NCI-H1694 (cell line): Measurements from ENCODE around the gene TOP3A.
"Not testable (repeated sequence)": the region's sequence is repeated elsewhere in the genome, so short reads cannot be mapped to it uniquely, and the experiment has no call there.

Source experiments
- DNase-seq: peaks from one replicate; lab custom pipeline; 2025; lab: John Stamatoyannopoulos, UW

The TOP3A gene

DNA sequence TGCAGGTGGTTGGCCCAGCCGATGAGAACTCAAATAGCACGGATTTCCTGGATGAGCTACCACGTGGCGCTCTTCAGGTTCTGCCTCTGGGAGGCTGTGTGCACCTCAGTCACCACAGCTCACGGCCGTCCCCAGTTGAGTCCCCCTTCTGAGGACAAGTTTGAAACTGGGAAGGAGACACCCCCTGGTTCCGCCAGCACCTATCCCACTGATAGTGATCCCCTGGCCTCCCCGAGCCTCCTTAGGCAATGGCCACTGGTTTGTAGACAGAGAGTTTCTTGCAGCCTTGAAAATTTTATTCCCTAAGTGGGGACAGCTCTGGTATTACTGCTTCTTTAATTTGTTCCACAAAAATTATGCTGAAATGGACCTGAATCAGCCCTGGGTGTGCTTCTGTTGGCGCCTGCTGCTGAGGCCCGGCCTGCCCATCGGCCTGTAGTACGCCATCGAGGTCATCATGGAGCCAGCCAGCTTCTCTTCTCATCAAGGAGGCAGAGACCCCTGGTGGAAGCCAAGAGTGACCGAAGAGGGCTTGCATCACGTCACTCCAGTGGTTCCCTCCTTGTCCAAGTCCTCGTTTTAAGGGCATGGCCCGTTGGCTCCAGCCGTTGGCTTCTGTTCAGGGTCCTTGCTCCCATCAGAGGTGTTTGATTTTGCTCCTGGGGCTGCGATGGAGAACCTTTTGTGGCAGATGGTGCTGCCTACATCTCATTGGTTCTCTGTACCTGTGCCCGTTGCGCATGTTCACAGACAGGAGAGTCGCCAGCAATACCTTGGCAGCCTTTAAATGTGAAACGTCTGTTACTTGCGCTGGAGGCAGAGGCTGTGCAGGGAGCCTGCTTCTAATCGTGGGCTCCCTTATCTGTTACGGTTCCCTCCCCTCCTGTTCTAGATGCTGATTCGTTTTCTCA is 9.6 kb upstream of the TOP3A start:
- no peak for DNase-seq

DNA sequence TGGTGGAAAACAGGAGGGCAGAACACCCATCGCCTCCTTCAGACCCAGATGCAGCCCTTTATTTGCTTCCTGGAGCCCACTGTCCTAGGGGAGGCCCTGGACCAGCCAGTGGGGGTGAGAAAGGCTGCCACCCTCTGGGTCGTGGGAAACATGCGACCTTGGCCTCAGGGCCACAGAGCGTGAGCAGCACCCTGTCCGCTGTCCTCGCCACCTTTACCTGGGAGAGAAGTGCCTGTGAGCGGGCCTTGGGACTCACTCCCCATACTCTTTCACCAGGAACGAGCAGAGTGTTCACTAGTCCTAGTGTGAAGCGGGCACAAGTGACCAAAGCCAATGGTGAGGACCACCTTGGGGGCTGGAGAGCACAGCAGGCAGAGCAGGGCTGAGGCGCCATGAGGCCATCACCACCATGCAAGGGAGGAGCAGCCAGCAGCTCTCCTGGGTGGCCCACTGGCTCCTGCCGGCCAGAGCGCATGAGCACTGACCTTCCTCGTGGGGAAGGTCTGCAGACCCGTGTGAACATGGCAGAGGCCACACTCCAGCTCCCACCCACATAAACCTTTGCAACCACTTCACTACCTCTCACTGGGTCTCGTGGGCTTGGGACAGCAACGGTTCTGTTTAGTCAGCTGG is 8.8 kb upstream of the TOP3A start:
- no peak for DNase-seq

DNA sequence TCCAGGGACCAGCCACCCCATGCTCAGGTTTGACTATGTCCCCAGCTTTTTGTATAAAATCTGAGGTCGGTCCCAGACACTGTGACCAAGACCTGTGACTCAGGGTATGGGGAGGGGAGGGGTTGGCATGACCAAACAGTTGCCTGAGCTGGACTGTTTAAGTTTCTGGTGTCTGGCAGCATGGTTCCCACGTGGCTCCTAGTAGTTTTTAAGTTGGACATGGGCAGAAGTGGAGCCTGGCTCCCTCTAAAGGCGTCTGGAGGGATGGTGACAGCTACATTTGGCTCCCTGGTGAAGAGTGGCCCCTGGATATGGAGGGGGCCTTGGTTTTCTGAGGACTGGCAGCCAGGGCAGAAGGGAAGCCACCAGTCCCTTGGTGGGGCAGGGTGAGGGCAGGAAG is 8.2 kb upstream of the TOP3A start:
- DNase-seq = no peak

DNA sequence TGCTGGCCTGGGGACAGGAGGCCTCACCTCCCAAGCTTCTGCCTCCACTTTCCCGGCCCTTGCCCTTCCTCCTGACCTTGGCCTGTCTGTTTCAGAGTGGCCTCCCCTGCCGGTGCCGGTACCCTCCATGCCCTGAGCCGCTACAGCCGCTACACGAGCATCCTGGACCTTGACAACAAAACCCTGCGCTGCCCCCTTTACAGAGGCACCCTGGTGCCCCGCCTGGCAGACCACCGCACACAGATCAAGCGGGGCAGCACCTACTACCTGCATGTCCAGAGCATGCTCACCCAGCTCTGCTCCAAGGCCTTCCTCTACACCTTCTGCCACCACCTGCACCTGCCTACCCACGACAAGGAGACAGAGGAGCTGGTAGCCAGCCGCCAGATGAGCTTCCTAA is 7.7 kb upstream of the TOP3A start:
- no peak for DNase-seq

DNA sequence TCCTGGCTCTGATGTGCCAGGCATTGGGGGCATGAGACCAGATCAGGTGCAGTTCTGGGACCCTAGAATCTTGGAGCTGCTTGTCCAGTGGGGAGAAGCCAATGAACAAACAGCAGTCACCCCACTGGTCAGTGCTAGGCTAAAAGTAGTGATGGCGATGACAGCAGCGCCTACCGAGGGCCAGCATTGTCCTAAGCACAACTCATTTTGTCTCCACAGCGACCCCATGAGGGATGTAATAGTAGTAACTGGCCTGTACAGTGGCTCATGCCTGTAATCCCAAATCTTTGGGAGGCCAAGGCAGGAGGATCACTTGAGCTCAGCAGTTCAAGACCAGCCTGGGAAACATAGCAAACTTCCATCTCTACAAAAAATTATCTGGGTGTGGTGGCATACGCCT is 6.5 kb upstream of the TOP3A start:
- no peak for DNase-seq

DNA sequence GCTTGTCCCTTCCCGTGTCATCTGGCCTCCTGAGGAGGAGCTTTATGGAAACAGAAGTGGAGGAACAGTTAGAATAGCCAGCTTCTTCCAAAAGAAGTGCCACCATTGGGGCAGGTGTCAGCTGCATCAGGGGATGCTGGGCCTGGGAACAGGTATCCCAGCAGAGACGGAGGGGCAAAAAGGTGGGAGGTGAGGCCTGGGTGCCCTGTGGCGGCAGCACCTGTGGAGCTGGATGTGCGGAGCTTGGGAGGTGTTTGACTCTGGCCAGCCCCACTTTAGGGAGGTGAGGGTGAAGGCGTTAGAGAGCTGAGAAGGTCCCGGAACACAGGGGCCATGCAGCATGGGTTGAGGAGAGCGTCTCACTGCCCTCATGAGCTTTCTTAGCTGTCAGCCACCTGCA is 5.5 kb upstream of the TOP3A start:
- no peak for DNase-seq

DNA sequence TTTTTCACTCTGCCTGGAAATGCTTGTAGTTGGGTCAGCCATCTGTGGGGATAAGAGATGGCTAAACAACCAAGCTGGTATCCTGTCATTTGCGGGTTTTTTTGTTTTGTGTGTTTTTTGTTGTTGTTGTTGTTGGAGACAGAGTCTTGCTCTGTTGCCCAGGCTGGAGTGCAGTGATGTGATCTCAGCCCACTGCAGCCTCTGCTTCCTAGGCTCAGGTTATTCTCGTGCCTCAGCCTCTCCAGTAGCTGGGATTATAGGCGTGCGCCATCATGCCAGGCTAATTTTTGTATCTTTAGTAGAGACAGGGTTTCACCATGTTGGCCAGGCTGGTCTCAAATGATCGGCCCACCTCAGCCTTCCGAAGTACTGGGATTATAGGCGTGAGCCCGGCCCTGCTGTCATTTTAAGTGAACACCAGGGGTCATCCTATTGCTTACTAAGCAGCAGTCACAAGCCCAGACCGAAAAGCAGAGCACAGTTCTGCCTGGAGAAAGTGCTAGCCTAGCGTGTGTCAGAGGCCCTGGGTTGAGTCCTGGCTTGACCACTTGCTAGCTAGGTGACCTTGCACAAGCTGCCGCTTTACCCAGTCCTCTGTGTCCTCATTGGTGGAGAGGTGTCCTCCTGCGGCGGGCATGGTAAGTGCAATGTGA is 4.9 kb upstream of the TOP3A start:
- DNase-seq = peak; percentile 50

DNA sequence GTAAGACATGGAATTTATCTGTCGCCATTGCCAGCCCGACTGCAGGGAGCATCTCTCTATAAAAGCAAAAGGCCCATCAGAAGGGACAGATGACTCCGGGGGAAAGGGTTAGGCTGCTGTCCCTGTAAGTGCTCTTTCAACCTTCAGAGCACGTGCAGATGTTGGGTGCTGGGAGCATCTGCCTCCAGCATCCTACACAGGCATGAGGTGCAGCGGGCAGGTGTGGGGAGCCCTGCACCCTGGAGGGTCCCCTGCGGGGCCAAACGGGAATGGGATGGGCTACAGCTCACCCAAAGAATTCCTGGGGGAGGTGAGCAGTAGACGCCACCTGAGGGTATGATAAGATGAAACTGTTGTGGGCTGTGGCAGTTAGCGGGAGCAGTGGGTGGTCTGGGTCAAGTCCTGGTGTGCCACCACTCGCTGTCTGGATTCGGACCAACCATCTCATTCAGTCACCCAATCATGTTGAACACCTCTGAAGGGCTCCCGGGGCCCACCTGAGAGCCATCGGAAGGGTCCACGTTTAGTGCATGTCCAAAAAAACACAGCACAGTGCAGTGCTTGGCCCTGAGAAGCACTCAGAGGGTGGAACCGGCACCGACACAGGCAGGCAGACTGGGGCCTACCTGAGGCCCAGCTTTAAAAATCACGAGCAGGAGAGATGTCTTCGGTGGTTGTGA is 4.1 kb upstream of the TOP3A start:
- no peak for DNase-seq

DNA sequence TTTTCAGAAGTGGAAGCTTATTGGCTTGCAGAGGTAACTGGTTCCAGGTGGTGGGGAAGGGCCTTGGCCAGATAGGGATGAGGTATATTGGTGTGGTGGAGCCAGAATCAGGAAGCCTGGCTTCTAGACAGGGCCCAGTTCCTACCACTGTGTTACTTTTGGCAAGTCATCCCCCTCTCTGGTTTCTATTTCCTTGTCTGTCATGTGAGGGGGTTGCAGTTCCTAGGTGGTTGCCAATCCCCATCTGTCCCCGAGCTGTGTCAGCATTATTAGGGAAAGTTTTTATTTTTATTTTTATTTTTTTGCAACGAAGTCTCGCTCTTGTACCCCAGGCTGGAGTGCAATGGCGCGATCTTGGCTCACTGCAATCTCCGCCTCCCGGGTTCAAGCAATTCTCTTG is 3.3 kb upstream of the TOP3A start:
- no peak for DNase-seq

DNA sequence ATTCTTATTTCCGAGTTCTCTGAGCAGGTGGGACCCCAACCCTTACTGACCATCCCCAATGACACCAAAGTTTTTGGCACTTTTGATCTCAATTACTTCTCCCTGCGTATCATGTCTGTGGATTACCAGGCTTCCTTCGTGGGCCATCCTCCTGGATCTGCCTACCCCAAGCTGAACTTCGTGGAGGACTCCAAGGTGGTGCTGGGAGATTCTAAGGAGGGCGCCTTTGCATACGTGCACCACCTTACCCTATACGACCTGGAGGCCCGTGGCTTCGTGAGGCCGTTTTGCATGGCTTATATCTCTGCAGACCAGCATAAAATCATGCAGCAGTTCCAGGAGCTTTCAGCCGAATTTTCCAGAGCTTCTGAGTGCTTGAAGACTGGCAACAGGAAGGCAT is 1.2 kb upstream of the TOP3A start:
- DNase-seq = no peak

DNA sequence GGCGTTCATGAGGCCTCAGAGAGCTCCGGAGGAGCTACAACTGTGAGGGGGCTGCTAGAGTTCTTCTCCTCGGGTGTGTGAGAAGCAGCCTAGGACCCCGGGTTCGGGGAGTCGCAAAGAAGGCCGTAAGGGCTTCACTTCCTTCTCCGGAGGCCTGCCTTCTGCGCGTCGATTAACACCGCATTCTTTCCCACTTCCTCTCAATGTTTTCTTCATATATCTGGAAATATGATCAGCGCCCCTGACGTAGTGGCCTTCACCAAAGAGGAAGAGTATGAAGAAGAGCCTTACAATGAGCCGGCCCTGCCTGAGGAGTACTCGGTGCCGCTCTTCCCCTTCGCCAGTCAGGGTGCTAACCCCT is 748 bp upstream of the TOP3A start:
- DNase-seq = no peak

DNA sequence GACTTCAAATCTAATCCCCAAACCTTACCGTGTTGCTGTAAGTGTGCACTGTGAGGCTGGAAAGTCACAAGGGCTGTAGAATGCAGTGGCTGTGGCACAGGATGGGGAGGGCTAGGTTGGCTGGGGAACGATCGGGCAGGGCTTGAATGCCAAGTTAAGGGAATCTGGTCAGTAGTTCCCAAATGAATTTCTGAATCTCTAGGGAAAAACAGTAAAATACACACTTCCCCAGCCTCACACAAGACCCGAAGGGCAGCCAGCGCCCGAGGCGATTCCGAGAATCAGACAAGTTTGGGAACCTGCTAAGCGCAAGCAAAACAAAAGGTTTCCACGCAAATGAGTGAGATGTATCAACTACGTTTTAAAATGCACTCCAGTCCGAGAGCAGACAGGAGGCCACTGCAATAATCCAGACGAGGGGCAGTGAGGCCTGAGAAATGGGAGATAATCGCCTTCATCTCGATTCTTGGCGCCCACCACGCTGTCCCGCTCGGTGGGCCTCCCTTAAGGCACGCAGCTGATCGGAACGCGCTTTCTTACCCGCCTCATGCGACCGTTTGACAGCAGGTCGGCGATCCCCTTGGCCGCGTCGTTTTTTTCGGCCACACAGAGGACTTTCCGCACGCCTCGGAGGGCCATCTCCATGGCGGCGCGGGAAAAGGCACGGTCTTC is 599 bp downstream of the TOP3A start:
- DNase-seq = no peak

DNA sequence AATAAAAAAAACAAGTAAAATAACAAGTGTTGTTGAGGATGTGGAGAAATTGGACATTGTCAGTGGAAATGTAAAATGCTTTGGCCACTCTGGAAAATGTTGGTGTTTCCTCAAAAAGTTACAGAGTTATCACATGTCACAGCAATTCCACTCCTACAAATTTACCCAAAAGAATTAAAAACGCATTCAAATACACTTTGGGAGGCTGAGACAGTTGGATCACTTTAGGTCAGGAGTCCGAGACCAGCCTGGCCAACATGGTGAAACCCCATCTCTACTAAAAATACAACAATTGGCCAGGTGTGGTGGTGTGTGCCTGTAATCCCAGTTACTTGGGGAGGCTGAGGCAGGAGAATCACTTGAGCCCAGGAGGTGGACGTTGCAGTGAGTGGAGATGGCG is 5.6 kb downstream of the TOP3A start:
- DNase-seq = no peak

DNA sequence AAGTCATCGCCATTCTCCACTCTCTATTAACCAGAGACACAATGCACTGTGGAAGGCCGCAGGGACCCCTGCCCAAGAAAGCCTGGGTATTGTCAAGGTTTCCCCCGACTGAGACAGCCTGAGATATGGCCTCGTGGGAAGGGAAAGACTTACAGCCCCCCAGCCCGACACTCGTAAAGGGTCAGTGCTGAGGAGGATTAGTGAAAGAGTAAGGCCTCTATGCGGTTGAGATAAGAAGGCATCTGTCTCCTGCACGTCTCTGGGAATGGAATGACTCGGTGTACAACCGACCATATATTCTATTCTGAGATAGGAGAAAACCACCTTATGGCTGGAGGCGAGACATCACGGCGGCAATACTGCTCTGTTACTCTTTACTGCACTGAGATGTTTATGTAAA is 11.6 kb downstream of the TOP3A start:
- DNase-seq = not testable (repeated sequence)

DNA sequence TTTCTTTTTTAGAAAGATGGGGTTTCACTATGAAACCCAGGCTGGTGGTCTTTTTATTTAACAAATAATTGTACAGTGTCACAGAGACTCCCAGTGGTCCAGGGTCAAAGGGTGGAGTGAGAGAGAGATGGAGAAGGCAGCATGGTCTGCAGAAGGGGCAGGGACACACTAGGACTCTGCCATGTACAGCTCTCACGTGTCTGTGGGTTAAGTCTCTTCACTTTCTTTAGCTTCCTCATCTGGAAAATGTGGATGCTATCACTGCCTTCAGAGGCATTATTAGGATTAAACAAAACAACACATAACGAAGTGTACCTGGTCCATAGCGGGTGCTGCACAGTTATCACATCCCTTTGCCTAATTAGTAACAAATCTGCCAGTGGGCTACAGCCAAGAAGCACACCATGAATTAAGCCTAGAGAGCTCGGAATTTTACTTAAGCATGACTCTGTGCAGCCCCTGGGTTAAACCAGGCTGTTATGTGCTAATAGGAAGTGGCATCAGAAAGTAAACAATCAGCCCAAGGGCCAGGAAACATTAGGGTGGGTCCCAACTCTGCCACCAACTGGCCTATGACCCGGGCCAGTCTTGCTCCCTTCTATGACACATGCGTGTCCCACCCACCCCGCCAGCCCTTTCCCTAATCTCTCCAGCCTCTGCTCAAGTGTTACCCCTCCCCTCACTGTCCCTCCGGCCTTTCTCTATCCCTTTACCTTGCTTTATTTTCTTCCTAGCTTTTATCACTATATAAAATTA is 13.9 kb downstream of the TOP3A start:
- DNase-seq = no peak

DNA sequence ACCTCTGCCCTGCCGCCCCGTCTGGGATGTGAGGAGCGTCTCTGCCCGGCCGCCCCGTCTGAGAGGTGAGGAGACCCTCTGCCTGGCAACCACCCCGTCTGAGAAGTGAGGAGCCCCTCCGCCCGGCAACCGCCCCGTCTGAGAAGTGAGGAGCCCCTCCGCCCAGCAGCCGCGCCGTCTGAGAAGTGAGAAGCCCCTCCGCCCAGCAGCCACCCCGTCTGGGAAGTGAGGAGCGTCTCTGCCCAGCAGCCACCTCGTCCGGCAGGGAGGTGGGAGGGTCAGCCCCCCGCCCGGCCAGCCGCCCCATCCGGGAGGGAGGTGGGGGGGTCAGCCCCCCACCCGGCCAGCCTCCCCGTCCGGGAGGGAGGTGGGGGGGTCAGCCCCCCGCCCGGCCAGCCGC is 16.7 kb downstream of the TOP3A start:
- not testable (repeated sequence) for DNase-seq

DNA sequence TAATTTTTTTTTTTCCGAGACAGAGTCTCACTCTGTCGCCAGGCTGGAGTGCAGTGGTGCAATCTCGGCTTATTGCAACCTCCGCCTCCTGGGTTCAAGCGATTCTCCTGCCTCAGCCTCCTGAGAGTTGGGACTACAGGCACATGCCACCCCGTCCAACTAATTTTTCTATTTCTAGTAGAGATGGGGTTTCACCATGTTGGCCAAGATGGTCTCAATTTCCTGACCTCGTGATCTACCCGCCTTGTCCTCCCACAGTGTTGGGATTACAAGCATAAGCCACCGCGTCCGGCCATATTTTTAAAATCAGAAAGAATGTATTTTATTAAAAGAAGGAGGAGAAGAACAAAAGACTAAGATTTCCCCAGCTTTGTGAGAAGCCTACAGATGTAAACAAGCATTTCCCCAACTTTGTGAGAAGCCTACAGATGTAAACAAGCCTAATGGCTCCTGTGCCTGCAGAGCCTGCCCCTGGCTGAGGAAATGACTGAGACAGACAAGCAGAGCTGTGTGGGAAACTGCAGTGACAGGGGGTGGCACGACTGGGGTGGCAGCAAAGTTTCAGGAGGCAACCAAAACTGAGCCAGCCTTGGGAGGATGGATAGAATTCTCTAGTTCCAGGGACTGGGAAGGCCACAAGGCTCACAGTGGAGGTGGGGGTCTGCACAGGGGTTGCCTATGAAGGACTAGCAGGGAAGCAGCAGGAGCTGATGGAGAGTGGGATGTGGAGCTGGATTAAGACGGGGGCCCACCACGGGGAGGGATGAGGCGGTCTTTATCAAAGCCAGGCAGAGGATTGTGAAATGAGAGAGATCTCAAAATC is 22.9 kb downstream of the TOP3A start:
- no peak for DNase-seq

DNA sequence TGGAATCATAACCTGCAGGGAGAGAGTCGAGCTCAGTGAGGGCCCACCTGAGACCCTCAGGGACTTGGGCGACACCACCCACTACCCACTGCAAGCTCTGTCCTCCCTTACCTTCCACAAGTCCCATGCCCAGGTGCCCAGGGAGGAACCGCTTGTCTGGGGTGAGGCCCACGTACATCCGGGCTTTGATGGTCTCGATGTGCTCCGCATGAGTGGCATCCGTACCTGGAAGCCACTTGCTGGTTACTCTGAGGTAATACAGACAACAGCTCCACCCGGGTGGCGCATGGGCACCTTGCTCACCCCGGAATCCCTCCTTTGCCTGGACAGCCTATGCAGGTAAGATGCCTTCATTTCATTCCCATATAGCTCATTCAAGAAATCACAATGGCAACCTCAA is 29.5 kb downstream of the TOP3A start:
- DNase-seq = no peak

DNA sequence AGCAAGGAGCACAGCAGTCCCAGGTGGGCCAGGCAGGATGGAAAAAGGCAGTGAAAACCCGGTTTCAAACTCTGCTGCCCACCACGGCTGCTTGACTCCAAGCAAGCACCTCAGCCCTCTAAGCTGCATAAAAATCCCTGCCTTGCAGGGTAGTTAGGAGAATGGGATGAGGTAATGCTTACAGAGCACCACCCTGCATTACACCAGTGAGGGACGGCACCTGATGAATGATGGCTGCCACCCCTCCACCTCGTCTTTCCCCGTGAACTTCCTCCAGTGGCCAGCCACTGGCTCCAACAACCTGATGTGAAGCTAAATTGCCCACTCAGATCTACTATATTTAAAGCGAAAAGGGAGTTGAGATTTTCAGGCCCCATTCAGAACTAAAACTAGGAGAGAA is 33.0 kb downstream of the TOP3A start:
- no peak for DNase-seq

DNA sequence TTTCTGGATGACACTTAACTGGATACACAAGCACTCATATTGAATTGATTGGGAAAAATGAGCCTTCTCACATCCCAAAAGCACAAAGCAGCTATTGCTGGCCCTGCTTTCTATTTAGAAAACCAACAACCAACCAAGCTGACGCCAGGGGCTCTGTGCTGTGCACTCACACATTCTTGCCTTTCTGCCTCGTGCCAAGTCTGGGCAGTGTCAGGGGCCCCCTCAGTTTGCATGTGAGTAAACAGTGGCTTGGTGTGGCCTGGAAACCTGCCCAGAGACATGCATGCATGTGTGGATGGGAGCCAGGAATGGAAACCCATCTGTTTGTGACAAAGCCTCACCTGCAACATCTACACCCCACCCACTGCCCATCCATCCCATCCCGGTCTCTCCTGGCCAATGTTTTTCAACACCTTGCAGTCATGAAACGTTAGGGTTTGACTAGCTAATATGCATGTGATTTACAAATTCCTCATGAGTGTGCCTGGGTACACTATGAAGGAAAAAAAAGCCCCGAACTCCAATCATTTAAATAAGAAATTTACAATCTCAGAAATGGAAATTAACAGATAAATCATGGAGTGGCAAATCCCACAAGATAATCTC is 33.9 kb downstream of the TOP3A start:
- DNase-seq = peak; percentile 27
